Esophagus muscularis mucosa (tissue), 3 donors: ENCODE results near the gene GOLGA8O.
"Not testable (repeated sequence)": the region's sequence is repeated elsewhere in the genome, so short reads cannot be mapped to it uniquely, and the experiment has no call there.

Experiments used
- POLR2A ChIP-seq: fragments of 450-650 bp; IDR thresholded peaks from one replicate; pipeline ENCODE4 v1.6.1; 2017; ENCODE audit warnings: antibody characterized with exemption, moderate library complexity, mild to moderate bottlenecking, low read depth
- TF ChIP-seq, protein P1 (sequence below), 3 experiments: fragments of 200-600 bp in 2 of 3; fragments of 450-650 bp in 1 of 3; sonication (generic) in 2 of 3; IDR thresholded peaks; one replicate each; pipeline ENCODE4 v1.5.1; 2017 to 2019; ENCODE audit warnings: antibody characterized with exemption in 3 of 3, mild to moderate bottlenecking in 2 of 3, moderate library complexity in 1 of 3

DNA sequence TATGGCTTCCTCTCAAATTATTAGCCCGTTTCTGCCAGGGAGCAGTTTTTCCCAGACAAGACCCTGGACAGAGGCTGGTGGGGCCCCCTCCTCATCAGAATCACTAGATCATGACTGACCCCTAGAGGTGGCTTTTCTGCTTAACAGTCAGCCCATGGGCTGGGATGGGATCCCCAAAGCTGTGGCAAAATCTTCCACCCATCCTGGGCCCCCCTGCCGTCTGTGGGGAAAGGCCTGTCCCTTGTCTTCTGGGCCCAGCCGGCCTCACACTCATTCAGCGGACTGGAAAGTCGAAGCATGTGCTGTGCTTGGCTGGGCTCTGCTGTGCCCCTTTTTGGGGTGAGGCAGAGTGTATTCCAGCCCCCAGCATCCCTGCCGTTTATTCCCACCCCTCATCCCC is 27.9 kb upstream of the GOLGA8O start:
- TF ChIP-seq, protein P1, sequence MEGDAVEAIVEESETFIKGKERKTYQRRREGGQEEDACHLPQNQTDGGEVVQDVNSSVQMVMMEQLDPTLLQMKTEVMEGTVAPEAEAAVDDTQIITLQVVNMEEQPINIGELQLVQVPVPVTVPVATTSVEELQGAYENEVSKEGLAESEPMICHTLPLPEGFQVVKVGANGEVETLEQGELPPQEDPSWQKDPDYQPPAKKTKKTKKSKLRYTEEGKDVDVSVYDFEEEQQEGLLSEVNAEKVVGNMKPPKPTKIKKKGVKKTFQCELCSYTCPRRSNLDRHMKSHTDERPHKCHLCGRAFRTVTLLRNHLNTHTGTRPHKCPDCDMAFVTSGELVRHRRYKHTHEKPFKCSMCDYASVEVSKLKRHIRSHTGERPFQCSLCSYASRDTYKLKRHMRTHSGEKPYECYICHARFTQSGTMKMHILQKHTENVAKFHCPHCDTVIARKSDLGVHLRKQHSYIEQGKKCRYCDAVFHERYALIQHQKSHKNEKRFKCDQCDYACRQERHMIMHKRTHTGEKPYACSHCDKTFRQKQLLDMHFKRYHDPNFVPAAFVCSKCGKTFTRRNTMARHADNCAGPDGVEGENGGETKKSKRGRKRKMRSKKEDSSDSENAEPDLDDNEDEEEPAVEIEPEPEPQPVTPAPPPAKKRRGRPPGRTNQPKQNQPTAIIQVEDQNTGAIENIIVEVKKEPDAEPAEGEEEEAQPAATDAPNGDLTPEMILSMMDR (IDR thresholded peaks at IDR 0.05) = not testable (repeated sequence)
- TF ChIP-seq POLR2A = not testable (repeated sequence)
